Measurements from ENCODE around the gene NDUFS3.
"Not testable (repeated sequence)": the region's sequence is repeated elsewhere in the genome, so short reads cannot be mapped to it uniquely, and the experiment has no call there.

Gene NDUFS3

GRCh38 chr11:47558695-47559094 is 20.2 kb upstream of the NDUFS3 start:
- DNase-seq: no peak

DNA sequence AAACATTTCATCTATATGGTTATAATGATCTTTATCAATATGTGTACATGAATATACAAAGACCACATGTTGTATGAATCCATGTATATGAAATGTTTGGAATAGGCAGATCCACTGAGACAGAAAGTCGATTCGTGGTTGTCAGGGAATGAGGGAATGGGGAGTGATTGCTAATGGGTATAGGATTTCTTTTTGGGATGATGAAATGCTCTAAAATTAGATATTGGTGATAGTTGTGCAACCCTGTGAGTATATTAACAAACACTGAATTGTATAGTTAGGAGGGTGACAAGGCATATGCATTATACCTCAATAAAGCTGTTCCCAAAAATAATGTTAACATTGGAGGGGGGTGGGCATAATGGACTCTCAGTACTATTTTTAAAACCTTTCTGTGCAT is 18.4 kb upstream of the NDUFS3 start:
- DNase-seq: no peak

GRCh38 chr11:47562393-47562792 is 16.5 kb upstream of the NDUFS3 start:
- not testable (repeated sequence) for DNase-seq

DNA sequence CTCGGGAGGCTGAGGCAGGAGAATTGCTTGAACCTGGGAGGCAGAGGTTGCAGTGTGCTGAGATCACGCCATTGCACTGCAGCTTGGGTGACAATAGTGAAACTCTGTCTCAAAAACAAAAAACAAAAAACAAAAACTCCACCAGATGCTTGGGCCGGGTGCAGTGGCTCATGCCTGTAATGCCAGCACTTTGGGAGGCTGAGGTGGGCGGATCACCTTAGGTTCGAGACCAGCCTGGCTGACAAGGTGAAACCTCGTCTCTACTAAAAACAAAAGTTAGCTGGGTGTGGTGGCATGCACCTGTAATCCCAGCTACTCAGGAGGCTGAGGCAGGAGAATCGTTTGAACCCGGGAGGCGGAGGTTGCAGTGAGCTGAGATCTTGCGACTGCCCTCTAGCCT is 14.5 kb upstream of the NDUFS3 start:
- not testable (repeated sequence) for DNase-seq

DNA sequence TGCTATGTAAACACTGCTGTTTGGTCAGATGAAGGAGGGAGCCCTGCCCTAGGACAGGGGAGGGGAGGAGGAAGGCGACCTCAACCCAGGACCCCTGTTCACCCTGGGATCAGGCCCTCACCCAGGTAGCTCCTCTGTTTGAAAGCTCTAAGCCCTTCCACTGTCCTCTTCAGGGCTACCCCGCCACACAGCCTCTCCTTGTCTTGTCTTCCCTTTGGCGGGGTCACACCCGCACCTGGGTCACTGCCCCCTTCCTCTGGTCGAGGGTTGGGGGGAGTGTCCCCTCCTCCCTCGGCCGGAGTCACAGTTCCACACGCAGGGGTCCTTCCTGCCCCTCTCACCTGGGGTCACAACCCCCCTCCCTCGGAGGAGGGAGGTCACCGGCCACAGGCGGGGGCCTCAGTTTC is 13.9 kb upstream of the NDUFS3 start:
- DNase-seq: no peak

GRCh38 chr11:47565340-47566148 is 13.3 kb upstream of the NDUFS3 start, which contains the start of gene PTPMT1:
PTPMT1 (plus strand) TSS chr11:47565599; CDS start chr11:47565623, 24 bp downstream.
- peak in 30 of 56 donors; percentile 16 to 78 (median 37) for DNase-seq

DNA sequence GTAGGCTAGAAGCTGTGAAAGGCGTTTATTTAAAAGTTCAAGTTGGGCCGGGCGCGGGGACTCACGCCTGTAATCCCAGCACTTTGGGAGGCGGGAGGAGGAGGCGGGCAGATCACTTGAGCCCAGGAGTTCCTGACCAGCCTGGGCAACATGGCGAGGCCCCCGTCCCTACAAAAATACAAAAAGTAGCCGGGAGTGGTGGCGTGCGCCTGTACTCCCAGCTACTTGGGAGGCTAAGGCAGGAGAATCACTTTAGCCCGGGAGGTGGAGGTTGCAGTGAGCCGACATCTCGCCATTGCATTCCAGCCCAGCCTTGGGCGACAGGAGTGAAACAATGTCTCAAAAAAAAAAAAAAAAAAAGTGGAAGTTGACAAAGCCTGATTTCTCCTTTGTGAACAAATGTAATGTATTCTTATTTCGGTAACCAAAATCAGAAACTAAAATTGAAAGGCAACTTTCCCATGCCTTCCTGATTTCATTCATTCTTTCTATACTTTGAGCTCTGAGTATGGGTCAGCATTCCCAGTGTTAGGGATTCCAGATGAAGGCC is 12.7 kb upstream of the NDUFS3 start:
- no peak for DNase-seq

DNA sequence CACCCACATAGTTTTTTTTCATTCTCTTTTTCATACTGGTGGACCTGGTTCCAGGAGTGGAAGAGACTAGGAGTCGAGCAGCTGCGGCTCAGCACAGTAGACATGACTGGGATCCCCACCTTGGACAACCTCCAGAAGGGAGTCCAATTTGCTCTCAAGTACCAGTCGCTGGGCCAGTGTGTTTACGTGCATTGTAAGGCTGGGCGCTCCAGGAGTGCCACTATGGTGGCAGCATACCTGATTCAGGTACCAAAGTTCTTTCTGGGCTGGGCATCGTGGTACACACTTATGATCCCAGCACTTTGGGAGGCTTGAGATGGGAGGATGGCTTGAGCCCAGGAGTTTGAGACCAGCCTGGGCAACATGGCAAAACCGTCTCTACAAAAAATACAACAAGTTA is 9.2 kb upstream of the NDUFS3 start:
- DNase-seq: no peak

DNA sequence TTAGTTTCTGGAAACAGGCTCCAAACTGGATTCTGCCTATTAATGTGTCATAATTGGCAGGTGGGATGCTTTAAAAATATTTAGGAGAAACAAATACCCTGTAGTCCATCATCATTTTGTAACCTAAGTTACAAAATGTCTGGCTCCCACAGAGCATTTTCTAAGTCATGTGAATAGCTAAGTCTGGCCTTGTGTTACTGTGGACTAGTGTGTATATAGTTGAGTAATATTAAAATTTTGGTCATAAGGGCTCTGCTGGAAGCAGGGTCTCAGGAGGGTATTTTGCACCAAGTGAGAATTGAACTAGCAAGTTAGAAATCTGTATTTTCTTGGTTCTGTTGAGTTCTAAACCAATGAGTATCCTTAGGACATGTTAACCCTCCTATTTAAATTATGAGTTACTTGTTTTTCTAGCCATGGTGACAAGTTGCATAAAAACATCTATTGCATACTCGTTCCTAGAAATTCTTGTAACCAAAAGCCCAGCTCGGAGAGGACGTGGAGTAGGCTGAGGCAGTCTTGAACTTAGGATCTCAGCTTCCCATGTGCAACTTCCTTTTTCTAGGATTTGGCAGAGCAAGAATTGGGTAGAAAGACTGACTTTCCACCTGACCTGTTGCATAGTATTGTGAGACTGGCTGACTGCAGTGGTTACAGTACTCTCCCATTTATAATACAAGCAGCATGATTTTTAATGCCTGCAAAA is 8.1 kb upstream of the NDUFS3 start:
- no peak for DNase-seq

GRCh38 chr11:47571357-47571729 is 7.5 kb upstream of the NDUFS3 start:
- no peak for DNase-seq

- no peak for DNase-seq
Measured at GRCh38 chr11:47571895-47572294, 7.0 kb upstream of the NDUFS3 start.

- peak in 1 of 56 donors; percentile 23 for DNase-seq
Measured at GRCh38 chr11:47572715-47573255, 6.1 kb upstream of the NDUFS3 start.

DNA sequence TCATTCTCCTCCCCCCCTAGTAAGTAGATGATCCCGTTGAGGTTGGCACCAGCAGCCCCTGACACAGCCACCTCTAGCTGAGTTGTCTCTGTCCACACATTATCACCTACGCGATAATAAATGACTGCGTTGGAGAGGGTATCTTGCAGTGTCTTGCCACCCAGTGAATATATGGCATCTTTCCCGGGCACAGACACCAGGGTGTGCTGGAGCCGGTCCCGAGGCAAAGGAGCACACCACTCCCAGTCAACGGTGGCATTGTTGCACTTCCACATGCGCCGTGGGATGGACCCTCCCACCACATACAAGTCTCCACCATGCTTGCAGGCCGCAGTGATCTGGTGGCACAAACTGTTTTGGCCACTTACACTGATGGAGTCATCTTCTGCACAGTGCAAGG is 5.6 kb upstream of the NDUFS3 start:
- DNase-seq: peak in 17 of 56 donors; percentile 14 to 74 (median 30)

DNA sequence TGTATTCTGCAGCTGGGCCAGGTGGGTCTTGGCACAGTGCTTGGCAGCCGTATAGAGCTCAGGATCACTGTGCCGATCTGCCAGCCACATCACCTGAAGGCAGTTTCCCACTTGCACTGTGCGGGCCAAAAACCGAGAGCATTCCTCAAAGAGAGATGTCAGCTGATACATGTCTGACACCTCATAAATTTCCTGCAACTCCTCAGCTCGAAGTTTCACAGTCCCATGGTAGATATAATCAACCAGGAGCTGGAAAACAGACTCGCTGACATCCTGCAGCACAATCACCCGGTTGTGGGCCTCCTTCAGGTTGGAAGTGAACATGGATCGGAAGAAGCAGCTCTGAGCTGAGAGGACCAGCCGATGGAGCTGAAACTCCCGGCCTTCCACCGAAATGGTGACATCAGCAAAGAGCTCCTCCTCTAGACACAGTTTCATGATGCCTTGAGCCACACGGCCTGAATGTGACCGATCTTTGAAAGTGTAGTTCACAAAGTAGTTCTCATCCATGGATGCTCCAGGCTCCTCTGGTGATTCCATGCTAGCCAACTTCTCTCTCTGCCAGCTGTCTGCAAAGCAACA is 1.3 kb upstream of the NDUFS3 start:
- DNase-seq: peak in 2 of 56 donors; percentile 19 to 34

DNA sequence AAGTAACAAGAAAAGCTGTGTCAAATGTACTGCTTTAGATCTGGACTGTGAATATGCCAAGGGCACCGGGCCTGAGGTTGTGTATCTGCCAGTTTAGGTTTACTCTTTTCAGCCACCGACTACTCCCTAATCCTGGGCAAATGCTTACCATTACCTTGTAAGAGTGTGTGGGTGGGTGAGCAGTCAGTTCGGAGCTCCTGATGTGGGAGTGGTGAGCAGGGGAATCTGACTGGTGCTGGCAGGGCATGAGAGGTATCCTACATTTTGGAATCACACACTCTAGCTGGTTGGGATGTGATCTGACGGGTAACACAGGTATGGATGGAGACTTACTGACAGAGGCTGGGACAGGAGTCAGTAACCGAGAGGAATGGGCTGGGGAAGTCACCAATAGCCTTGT is 5.0 kb downstream of the NDUFS3 start:
- peak in 1 of 56 donors; percentile 21 for DNase-seq

DNA sequence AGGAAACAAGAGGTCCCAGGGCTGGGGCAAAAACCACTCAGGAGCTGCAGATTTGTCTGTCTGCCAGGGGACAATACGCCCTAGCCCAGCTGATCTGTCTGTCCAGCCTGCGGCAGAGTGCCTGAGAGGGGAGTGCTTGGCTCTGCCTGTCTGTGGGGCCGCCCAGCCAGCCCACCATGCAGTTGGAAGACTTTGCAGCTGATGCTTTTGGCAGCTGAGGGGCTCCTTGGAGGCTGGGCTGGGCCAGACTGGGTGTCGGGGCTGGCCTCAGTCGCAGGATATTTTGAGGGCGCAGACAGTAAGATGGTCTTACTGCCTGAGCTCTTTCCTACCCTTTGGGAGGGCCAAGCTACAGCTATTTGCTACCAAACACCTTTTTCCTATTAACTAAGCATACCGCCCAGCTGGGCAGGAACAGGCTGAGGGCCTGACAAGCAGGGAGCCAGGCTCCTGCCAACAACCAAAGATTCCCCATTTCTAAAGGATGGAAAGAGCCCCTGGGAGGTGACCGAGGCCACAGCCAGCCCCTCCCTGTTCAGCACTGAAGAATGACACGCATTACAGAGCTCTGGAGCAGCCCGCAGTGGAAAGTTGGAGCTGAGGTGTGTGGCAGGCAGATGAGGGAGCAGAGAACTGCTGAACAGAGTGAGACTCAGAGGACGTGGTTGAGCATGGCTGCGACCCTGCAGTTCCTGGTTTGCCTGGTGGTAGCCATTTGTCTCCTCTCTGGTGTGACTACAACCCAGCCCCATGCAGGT is 7.4 kb downstream of the NDUFS3 start, which contains the start of gene FAM180B:
TSS of gene FAM180B (plus strand) at position 581 of the 758 bp plus-strand sequence. CDS start at position 672, 91 bp downstream.
- peak in 6 of 56 donors; percentile 24 to 36 (median 32) for DNase-seq

- peak in 1 of 56 donors; percentile 34 for DNase-seq
Measured at GRCh38 chr11:47587039-47587716, 8.3 kb downstream of the NDUFS3 start.

GRCh38 chr11:47587723-47588326 is 9.0 kb downstream of the NDUFS3 start:
- DNase-seq: peak in 15 of 56 donors; percentile 20 to 61 (median 36)

DNA sequence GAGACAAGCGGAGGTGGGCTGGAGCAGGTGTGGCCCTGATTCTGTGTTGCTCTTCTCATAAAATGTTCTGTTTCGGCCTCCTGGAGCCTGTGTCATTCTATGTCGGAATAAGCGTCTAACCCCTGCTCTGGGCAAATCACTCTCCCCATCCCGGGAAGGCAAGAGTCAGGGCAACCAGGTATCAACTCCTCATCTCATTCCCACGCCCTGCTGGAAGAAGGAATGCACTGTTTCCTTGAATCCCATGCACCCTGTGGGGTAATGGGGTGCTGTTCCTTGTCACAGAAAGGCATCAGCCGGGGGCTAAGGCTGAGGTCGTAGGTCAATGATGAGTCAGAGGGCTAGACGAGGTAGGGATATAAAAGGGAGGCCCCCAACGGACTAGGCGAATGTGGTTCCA is 10.2 kb downstream of the NDUFS3 start:
- DNase-seq: no peak

DNA sequence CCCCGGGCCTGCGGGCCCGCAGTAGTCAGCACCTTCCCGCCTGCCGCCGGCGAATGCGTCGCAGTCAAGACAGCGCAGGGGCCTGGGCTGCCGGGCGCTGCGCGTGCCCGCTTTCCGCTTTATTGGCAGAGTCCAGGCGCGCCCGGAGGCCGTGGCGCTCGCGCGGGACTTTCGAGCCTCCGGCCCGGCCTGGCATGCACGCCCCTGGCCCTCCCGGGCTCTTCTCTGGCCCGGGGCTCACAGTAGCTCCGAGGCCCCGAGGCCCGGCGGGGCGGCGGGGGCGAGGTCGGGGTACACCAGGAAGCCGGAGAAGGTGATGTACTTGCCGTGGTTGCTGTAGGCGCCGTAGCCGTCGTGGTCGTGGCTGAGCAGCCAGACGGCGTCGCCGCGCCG is 10.7 kb downstream of the NDUFS3 start:
- DNase-seq: no peak
